Measurements from ENCODE around the gene RPS6KC1.

The RPS6KC1 gene

DNA sequence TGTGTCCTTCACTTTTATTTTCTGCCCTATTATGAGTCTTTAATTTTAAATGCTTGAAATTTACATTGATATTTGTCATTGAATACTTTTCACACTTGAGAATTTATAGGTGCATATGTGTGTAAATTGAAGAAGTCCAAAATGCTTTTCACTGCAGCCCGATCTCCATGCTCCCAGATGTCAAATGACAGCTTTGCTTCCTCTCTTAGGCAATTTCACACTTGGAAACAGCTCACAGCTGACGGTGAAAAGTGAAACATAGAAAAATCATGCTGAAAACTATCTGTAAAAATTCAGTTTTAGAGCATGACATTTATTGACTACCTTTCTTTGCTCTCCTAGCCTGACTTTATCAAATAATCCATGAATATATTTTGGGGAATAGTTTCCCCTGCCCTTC, 196.0 kb downstream of the RPS6KC1 start:
- DNase-seq: no peak

DNA sequence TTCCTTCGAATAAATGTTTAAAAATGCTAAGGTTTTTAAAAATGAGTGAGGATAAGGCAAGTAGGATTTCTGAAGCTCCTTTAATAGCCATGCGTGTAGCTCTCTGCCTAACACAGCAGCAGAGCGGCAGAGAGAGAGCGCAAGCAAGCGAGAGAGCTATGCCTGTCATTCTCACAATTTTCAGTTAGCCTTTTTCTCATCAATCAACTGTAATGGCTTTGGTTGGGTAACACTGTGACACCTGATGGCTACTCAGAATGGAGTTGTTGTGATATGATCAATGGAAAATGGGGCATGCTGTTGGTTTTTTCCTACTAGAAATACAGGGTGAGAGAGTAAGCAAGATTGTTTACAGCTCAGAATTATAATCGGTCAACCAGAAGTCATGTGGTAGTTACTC, 198.4 kb downstream of the RPS6KC1 start:
- no peak for DNase-seq

DNA sequence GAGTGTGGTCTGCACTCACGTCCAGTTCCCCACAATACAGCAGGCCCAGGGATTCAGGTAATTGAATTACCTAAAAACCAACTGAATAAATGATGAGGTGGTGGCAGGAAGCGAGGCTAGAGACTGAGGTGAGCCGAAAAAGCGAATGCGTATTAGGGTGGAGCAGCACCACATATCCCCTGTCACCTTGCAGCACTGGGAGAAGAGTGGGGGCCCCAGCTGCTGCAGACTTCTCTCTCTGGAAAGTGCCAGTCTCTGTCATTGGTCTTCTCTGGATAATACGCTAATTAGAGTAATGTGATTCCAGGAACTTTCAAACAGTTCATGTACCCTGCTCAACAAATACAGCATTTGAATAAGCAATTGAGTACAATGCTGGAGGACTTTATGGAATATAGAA, 199.0 kb downstream of the RPS6KC1 start:
- no peak for DNase-seq

DNA sequence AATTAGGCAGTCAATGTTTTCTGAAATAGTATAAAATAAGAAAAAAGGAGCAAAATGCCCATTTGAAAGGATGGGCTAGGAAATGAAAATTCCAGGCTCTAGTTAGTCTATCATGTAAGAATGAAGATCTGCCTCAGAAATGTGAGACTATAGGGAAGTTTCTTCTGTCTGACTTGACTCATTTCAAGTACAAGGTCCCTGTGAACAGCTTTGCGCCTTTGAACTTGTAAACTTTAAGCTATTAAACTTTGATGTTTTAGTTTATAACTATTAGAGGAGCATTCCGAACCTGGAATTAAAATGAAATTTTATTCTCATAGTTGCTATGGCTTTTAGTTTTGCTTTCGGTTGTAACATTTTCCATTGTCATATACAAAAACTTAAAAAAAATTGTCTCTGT, 199.4 kb downstream of the RPS6KC1 start:
- no peak for DNase-seq

DNA sequence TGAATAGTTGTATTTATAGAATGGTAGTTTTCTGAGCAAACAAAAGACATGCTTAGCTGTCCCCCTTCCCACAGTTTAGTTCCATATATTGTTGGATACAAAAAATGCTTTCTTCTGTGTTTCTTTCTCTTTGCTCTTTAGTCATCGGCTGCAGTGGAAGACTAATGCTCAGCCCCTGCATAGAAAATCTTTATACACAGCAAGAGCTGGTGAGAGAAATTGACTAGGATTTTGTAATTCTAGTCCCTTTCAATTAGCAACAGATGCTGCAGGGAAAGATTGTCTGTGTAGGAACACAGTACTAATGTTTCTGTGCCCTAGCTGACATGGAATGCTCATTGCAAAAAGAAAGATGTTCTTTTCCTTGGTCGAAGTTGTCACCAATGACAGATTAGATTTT, 200.9 kb downstream of the RPS6KC1 start:
- no peak for DNase-seq

DNA sequence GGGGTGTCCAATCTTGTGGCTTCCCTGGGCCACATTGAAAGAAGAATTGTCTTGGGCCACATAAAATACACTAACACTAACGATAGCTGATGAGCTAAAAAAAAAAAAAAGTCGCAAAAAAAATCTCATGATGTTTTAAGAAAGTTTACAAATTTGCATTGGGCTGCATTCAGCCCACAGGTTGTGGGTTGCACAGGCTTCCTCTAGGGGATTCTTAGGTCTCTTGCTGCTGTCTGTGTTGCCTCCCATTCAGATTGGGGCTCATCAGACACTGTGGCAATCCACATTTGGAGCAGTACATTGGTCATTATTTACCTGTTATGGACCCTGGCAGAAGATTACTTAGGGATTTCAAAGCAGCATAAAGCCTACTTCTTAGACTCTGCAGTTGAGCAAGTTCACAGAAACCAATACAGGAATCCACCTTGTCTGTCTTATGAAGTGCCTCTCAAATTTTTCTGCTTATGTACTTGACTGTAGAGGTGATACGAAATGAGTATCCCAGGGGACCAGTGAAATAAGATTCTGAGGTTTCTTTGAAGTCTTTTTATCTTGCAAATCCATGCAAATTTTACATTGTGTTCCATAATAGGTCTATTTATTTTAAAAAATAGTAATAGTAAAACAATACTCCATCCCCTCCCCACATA, 205.5 kb downstream of the RPS6KC1 start:
- no peak for DNase-seq

DNA sequence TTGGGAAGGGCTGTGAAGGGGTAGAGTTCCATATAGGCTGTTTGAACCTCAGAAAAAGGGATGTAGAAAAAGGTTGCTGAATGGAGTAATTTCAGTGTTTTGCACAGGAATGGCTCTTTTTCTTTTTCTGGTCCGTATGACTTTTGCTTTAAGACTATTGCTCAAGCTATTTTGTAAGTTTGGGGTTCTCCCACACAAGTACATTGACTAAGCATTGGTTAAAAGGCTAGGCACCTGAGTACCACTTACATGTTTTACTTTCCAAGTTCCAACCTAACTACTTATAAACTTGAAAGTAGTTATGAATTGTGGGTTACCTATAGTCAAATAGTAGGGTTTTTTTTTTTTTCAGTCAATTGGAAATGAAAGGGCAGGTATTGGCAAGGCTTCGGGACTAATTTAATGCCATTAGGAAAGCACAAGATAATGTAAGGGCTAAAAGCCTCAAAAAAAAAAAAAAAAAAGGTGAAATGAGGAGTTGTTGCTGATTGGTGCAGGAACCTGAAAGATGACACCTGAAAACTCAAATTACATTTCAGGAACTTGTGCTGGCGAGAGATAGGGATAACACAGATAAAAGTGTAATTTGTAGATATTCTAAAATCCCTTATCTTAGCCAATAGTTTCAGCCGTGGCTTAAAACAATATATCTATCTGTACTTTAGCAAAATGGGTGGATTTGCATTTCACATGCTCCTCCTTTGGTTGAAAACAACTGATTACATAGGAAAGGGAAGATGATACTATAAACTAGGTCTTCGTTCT, 209.5 kb downstream of the RPS6KC1 start:
- DNase-seq: no peak

DNA sequence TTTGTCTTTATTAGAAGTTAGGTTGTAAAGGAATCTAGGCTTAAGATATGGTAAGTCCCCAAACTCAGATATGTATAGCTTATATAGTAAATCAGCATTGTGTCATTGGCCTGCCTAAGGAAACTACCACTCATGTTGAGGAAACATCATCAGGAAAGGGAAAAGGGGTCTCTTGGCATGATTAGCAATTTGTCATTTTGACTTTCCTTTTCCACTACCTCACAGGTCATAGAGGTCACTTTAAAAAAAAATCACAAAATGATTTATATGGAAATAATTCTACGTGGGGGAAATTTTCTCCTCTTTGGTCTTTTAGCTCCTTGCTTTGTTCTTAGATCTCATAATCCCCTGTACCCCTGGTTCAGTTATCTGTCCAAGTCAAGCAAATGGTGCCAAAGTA, 213.5 kb downstream of the RPS6KC1 start:
- DNase-seq: no peak

DNA sequence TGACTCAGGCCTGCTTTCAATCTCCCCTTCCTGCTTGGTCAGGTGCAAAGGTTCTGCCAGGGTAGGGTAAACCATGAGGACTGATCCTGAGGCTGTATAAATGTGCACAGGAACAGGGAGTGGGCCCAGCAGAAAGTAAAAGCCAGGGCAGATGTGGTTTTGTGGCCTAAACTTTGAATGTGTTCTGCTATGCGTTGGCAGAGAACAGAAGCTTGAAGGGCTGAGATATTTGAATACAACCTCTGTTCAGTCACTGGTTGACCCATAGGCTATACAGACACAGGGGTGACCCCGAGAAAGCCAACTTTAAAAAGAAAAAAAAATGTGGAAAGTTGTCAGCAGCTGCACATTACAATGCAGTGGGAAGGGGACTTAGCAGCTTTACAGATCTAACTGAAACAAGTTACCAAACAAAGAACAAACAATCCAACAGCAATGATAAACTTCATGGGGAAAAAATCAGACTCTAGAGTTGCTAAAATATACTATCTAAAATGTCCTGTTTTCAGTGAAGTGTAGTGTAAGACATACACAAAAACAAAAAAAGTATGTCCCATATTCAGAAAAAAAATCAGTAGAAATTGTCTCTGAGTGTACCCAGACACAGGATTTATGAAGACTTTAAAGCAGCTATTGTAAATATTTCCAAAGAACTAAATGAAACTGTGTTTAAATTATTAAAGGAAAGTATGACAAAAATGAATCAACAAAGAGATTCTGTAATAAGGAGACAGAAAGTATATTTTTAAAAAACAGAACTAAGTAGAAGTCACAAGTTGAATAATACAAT, 216.1 kb downstream of the RPS6KC1 start:
- DNase-seq: no peak

DNA sequence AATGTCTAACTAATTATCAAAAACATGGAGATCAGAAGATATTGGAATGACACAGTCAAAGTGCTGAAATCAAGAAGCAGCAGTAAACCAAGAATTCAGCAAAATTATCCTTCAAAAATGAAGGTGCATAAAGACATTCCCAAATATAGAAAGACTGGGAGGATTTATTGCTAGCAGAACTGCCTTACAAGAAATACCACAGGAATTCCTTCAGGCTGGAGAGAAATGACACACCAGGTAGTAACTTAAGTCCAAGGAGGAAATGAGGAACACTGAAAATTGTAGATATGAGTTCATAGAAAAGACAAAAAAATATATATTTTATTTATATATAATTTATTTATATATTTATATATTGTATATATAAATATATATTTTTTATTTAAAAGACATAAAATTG, 217.2 kb downstream of the RPS6KC1 start:
- DNase-seq: no peak

DNA sequence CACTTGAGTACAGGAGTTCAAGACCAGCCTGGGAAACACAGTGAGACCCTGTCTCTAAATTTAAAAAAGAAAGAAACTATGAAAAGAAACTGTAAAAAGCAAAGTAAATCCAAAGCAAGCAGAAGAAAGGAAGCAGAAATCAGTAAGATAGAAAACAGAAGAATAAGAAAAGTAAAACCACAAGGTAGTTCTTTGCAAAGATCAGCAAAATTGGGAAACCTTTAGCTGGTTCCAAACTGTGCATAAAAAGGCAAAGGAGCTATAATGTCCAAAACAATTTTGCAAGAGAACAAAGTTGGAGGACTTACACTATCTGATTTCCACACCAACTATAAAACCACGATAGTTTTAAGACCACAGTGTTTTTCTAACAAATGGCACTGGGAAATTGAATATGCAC, 218.8 kb downstream of the RPS6KC1 start:
- no peak for DNase-seq

DNA sequence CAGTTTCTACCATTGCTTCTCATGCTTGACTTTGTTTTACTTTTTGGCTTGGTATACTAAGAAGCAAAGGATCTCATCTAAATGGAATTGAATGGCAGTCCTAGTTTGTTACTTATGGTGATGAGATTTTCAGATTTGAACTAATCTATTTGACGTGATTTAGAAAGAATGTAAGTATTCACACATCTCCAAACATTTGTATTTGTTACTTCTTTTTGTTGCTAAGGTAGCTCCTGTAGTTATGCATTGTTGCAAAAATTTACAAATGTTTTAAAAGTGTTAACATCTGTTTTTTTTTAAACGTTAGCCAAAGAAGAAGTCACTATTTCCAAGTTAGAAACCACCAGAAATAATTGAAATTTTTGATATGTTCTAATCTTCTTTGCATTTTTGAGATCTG, 222.5 kb downstream of the RPS6KC1 start:
- DNase-seq: no peak

DNA sequence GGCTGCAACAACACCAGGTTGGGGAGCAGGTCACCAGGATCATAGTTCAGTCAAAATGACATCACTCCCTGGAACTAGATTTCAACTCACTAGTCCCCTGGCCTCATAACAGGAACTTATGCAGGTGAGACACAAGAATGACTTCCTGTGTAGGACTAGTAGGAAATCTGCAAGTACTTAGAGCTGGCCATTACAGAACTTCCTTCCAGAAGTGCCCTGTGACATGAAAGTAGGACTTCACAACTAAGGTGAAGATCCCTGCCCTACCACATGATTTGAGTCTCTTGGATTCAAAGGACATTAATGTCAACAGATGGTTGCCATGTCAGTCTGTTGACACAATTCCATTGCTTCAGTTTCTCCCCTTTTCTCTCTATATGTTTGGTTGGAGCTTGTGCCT, 223.1 kb downstream of the RPS6KC1 start:
- no peak for DNase-seq

DNA sequence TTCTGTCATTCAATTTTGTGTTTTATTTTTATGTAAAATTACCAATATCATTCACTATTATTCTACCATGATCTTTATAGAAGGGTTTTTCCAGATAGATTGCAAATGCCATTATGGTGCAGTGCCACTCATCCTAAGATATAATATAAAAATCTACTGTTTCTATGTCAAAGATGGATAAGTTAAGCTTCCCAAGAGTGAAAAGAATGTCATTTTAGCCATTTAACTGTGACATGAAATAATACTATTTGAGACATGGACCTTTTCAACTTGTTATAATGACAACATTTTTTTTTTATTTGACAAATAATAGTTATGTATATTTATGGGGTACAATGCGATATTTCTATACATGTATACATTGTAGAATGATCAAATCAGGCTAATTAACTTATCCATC, 224.3 kb downstream of the RPS6KC1 start:
- no peak for DNase-seq

DNA sequence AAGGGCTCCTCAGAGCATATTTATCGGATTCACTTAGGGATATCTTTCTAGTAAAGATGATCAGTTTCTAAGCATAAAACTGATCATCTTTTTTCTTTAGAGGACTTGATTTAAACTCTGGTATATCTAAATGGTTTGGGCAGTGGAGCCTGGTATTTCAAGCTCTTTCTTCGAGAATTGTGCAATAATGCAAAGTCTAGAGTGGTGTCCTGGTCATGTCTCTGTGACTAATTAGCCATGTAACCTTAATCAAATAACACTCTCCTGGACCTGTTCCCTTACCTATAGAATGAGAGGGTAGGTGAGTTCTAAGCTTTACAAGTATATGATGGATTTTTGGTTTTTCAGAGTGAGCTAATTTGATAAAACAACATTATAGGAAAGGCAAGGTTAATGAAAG, 225.2 kb downstream of the RPS6KC1 start:
- no peak for DNase-seq

DNA sequence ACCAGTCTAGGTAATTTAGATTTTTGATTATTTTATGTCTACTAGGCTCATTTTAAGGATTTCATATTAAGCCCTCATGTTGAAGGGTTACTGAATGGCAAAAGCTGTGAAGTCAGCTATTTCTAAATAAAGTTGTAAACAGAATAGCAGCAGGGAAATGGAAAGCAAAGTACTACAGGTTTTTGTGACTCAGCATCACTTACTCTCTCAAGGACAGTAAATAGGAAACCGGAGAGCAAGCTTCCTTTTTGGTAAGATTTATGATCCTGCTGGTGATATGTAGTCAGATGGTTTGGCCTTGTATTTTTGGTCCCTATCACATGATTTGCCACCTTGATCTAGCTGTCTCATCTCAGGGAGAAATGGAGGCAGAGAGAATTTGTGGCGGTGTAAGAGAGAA, 226.0 kb downstream of the RPS6KC1 start:
- DNase-seq: no peak

DNA sequence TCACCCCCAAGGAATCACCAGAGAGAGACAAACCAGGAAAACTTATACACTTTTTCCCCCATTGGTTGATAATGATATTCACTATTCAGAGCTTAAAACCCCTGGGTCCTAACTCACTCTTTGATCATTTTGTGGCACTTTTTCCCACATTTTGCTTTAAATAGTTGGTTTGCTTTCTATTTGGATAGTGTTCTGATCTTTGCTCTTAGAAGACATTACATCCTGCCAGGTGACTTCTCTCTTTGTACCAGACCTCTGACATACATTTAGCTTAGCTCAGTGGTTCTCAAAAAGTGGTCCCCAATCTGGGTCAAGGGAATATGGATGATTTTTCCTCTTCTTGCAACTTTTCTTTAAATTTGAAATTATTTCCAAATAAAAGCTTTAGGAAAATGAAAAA, 228.4 kb downstream of the RPS6KC1 start:
- no peak for DNase-seq

DNA sequence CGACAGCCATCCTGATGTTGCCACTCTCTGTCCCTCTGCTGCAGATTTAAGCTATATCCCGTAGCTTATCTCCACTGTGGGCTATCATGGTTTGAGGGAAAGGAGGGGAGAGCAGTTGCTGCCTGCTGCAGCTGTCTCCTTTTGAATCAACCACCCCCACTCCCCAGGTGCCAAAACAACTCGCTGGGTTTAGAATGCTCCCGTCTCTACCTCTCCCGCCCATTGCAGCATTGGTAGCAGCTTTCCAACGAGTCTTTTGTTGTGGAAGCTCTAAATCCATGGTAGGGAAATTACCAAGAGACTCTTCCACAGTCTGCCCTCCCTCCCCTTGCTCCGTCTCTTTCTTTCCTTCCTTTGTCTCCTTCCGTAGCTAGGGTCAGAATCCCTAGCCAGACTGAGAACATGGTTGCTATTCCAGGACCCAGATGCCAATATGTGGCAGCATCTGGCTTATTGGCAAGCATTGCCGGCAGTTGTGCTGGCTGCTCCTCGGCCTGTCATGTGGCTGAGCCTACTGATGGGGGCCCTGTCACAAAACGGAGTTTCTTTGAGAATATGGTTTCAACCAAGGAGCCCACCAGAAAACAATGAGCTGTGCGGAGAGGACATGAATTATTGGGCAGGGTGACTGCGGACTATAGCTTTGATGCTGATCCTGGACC, 230.7 kb downstream of the RPS6KC1 start:
- DNase-seq: no peak

DNA sequence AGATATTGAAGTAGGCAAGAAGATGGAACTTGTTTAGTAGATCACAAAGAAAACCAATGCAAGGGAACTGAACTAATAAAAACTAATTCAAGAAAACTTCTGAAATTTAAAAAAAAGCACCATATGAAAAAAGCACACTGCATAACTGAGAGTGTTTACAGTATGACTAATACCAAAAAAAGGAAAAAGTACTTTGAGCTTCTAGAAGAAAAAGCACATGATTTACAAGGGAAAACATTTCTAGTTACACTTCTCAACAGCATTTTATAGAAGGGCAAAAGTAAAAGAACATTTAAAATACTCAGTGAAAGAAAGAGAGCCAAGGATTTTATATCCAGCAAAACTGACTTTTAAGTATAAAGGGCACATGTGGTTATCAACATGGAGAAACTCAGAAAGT, 233.6 kb downstream of the RPS6KC1 start:
- no peak for DNase-seq

DNA sequence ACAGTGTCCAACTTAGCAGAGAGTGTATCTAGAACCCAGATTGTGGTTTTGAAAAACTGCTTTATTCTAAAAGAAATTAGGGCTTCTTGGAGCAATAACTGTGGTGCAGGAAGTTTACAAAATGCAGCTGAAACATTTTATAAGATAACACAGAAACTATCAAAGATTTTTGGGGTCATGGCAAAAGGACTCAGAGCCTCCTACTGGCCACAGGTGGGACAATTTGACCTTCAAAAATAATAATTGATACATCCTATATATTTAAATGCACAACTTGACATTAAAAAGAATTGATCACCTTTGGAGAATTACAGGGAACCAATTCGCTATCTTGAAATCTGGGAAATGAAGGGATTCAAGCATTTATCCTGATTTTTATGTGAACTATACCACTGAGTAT, 235.2 kb downstream of the RPS6KC1 start:
- no peak for DNase-seq

DNA sequence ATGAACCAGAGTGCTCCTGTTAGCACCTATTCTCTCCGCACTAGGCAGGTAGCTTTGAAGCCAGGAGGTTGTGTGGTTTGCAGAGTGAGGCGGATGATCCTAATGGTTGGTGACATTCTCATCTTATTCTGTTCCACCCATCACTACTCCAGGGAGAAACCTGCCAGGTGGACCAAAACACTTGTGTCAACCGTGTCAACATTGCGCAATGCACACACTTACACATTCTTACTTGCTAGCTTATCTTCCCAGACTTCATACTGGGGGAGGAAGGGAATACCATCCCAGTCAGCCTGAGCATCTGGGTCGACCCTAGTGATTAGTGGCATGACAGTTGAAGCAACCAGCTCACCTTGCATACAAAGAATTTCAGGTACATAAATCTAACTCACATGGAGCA, 236.9 kb downstream of the RPS6KC1 start:
- no peak for DNase-seq

DNA sequence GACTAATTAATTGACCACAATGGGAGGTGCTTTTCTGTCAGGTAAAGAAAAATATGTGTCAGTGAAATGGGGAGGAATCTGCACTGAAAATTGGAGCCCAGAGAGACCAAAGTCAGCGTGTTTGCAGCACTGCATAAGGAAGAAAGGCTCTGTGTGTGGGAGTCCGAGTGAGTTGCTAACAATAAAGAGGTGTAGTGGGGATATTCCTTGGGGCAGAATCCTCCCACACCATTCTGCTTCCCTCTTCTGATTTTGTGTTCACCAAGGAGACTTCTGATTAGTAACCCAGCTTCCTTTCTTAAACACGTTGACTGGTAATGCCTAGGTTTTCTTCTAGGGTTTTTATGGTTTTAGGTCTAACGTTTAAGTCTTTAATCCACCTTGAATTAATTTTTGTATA, 240.5 kb downstream of the RPS6KC1 start:
- no peak for DNase-seq

DNA sequence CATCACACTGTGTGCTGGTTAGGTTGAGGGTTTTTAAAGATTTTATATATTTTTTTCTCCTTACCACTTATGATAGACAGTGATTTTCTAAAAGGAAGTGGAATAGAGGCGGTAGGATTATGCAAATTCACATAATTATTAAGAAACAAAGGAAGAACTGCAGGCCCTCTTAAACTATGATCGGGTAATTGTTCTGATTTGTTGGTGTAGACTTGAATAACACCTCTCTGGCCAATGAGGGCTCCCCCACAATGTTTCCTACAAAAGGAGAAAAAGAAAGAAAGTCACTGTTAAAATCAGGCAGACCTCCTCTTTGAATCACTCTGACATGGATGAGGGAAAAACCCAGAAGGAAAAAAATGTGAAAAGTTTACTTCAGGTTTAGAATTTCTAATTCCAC, 241.6 kb downstream of the RPS6KC1 start:
- DNase-seq: no peak

DNA sequence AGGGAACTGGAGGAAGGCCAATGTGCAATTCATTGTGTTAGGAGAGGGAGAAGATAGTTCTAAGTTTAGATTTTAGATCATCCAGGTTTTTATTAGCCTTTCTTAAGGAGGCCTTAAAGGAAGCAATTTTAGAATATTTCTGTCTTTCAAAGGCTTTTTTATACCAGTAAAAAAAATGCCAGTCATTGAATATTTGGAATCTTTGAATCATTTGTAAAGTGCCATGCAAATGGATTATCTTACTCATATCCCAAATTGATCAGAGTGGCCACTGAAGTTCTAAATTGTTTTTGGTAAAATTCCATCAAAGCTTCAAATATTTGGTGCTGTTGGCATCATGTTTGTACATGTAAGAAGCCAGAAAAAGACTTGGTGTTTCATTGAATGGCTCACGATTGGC, 244.8 kb downstream of the RPS6KC1 start:
- DNase-seq: no peak
